ENCODE measurements around the gene ACTL6B. TPM values are rescaled to one million over a fixed set of nuclear protein-coding genes. Genes with fewer than 3 reads are reported as not detected.

ACTL6B gene
- total and polyA plus RNA-seq, 2 of the 13 experiments (the other 11 are each of a cell fraction or from before 2014, with no cell fraction given), result not detected

- no peak for TF ChIP-seq HNF1B (CRISPR knock-in tag; IDR thresholded peaks at IDR 0.05)
- no peak for TF ChIP-seq ZNF614 (CRISPR knock-in tag; IDR thresholded peaks at IDR 0.05; ENCODE audit: borderline replicate concordance)
- no peak for TF ChIP-seq TCF12 (IDR thresholded peaks at IDR 0.05)
- TF ChIP-seq TCF12 (CRISPR knock-in tag; IDR thresholded peaks at IDR 0.05), result no peak; the same call in 1 of the 2 replicates
- TF ChIP-seq ZNF513 (CRISPR knock-in tag; conservative IDR thresholded peaks at IDR 0.05), result no peak
- peak; percentile 98 for TF ChIP-seq ZNF34 (CRISPR knock-in tag; IDR thresholded peaks at IDR 0.05; ENCODE audit: borderline replicate concordance)
- no peak; the same call in 1 of the 2 replicates for TF ChIP-seq ZNF160 (CRISPR knock-in tag; IDR thresholded peaks at IDR 0.05)
- no peak for TF ChIP-seq FLYWCH1 (CRISPR knock-in tag; IDR thresholded peaks at IDR 0.05)
- TF ChIP-seq HMGXB4 (CRISPR knock-in tag; IDR thresholded peaks at IDR 0.05; ENCODE audit: borderline replicate concordance in 1 of 2, low read depth in 1 of 2), result peak in 1 of 2 experiments; percentile 94
- TF ChIP-seq, protein P1, sequence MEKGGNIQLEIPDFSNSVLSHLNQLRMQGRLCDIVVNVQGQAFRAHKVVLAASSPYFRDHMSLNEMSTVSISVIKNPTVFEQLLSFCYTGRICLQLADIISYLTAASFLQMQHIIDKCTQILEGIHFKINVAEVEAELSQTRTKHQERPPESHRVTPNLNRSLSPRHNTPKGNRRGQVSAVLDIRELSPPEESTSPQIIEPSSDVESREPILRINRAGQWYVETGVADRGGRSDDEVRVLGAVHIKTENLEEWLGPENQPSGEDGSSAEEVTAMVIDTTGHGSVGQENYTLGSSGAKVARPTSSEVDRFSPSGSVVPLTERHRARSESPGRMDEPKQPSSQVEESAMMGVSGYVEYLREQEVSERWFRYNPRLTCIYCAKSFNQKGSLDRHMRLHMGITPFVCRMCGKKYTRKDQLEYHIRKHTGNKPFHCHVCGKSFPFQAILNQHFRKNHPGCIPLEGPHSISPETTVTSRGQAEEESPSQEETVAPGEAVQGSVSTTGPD (CRISPR knock-in tag; IDR thresholded peaks at IDR 0.05), result 0 out of 2 replicates have a peak, but pooled peaks have one; percentile 43
- TF ChIP-seq GABPB1 (CRISPR knock-in tag; IDR thresholded peaks at IDR 0.05), result no peak
- no peak for TF ChIP-seq ZSCAN30 (CRISPR knock-in tag; IDR thresholded peaks at IDR 0.05)
- no peak for TF ChIP-seq SIX4 (CRISPR knock-in tag; IDR thresholded peaks at IDR 0.05)
- no peak for TF ChIP-seq ZNF572 (CRISPR knock-in tag; IDR thresholded peaks at IDR 0.05)
- no peak for TF ChIP-seq SUZ12 (IDR thresholded peaks at IDR 0.05; ENCODE audit: low read depth, low read length)
- no peak for TF ChIP-seq EEA1 (CRISPR knock-in tag; IDR thresholded peaks at IDR 0.05; ENCODE audit: borderline replicate concordance)
- no peak for TF ChIP-seq IRX3 (CRISPR knock-in tag; IDR thresholded peaks at IDR 0.05; ENCODE audit: borderline replicate concordance, low read depth)
- peak; percentile 59; the same call in 1 of the 2 replicates for TF ChIP-seq FOXO1 (CRISPR knock-in tag; IDR thresholded peaks at IDR 0.05)
- no peak; the same call in 1 of the 2 replicates for TF ChIP-seq THAP9 (CRISPR knock-in tag; IDR thresholded peaks at IDR 0.05; ENCODE audit: borderline replicate concordance)
- no peak for TF ChIP-seq ETV6 (CRISPR knock-in tag; conservative IDR thresholded peaks at IDR 0.05)
- peak; percentile 48; the same call in 1 of the 2 replicates for TF ChIP-seq ZNF292 (CRISPR knock-in tag; IDR thresholded peaks at IDR 0.05; ENCODE audit: borderline replicate concordance, low read depth)
Observed at GRCh38 chr7:100705320-100705752, 49.1 kb upstream of the ACTL6B start (continued).
